Activated B cell treated with CpG ODN at 0.5 μM for 24 hours (primary cell): ENCODE measurements around the gene APLN. TPM values are rescaled to one million over a fixed set of nuclear protein-coding genes. Genes with fewer than 3 reads are reported as not detected.

ENCODE experiments used
- ATAC-seq: fragments of 200-7000 bp; cut with Tn5 transposase; one replicate; pipeline ENCODE4 v1.10.0; 2021; ENCODE audit warnings: low read depth, mild to moderate bottlenecking, moderate library complexity
- CTCF ChIA-PET: fragments of 350-600 bp; sonication (Branson Sonifier 250); formaldehyde crosslinking; loops from one replicate; lab custom pipeline; 2021; ENCODE audit warnings: antibody characterized with exemption; lab: Charles Lee
- POLR2A ChIA-PET: fragments of 350-600 bp; sonication (Branson Sonifier 250); formaldehyde crosslinking; loops from one replicate; lab custom pipeline; 2021; ENCODE audit warnings: antibody characterized with exemption; lab: Charles Lee
- DNase-seq: peaks from one replicate; pipeline ENCODE4 v3.0.0; 2022
- H3K27ac Mint-ChIP-seq: one replicate; pipeline ENCODE4 v1.8.0; 2020; ENCODE audit warnings: mixed read lengths
- H3K27me3 Mint-ChIP-seq: one replicate; pipeline ENCODE4 v1.8.0; 2021; ENCODE audit warnings: mixed read lengths
- H3K36me3 Mint-ChIP-seq: one replicate; pipeline ENCODE4 v1.8.0; 2021; ENCODE audit warnings: low read depth, mixed read lengths
- H3K4me1 Mint-ChIP-seq: one replicate; pipeline ENCODE4 v1.8.0; 2021; ENCODE audit warnings: mixed read lengths
- H3K4me3 Mint-ChIP-seq: one replicate; pipeline ENCODE4 v1.8.0; 2020; ENCODE audit warnings: mild to moderate bottlenecking, mixed read lengths
- H3K9me3 Mint-ChIP-seq: one replicate; pipeline ENCODE4 v1.8.0; 2020; ENCODE audit warnings: mixed read lengths
- intact Hi-C: fragments of 100-400 bp; cut with micrococcal nuclease; formaldehyde crosslinking; loops from one replicate; pipeline ENCODE4 v1.15.1; 2024
- total RNA-seq: library from RNA; stranded (reverse); gene quantifications from 2 replicates; pipeline ENCODE4 v1.2.3, GENCODE V29; 2022
- TF ChIP-seq, protein P1 (sequence below): fragments of 200-600 bp; IDR thresholded peaks from one replicate; pipeline ENCODE4 v1.8.0; 2022; ENCODE audit warnings: antibody characterized with exemption, mild to moderate bottlenecking

APLN gene
- total RNA-seq, 1 donor from 2014 or later: not detected

DNA sequence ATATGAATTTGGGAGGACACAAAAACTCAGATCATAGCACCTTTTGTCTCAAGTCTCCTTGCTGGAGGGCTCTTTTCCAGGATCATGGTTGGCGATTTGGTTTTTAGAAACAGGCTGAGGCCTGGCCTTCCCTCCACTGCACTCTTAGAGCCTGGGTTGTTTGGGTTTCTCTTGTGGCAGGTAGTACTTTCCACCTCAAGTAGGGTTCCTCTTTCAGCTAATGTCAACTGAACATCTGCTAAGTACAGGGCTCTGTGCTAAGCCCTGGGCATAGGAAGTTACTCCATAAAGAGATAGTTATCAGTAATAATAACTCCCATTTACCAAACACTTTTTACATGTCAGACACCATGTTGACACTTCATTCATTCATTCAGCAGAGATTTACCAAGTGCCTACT lies 28.2 kb upstream of the APLN start:
- intact Hi-C loops: no loop called here
- H3K4me3 Mint-ChIP-seq: no peak overlapping the region
- CTCF ChIA-PET: no interaction called here
- TF ChIP-seq, protein P1, sequence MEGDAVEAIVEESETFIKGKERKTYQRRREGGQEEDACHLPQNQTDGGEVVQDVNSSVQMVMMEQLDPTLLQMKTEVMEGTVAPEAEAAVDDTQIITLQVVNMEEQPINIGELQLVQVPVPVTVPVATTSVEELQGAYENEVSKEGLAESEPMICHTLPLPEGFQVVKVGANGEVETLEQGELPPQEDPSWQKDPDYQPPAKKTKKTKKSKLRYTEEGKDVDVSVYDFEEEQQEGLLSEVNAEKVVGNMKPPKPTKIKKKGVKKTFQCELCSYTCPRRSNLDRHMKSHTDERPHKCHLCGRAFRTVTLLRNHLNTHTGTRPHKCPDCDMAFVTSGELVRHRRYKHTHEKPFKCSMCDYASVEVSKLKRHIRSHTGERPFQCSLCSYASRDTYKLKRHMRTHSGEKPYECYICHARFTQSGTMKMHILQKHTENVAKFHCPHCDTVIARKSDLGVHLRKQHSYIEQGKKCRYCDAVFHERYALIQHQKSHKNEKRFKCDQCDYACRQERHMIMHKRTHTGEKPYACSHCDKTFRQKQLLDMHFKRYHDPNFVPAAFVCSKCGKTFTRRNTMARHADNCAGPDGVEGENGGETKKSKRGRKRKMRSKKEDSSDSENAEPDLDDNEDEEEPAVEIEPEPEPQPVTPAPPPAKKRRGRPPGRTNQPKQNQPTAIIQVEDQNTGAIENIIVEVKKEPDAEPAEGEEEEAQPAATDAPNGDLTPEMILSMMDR: no peak
- POLR2A ChIA-PET: no interaction called here
- ATAC-seq (no peak), DNase-seq (no peak)
- H3K9me3 Mint-ChIP-seq: no peaks in the 10 kb centered on the region
- H3K27ac Mint-ChIP-seq: no peak overlapping the region
- no peaks in the 10 kb centered on the region for H3K27me3 Mint-ChIP-seq
- no peaks in the 10 kb centered on the region for H3K36me3 Mint-ChIP-seq
- H3K4me1 Mint-ChIP-seq: peaks cover 7% of the 10 kb centered on the region

DNA sequence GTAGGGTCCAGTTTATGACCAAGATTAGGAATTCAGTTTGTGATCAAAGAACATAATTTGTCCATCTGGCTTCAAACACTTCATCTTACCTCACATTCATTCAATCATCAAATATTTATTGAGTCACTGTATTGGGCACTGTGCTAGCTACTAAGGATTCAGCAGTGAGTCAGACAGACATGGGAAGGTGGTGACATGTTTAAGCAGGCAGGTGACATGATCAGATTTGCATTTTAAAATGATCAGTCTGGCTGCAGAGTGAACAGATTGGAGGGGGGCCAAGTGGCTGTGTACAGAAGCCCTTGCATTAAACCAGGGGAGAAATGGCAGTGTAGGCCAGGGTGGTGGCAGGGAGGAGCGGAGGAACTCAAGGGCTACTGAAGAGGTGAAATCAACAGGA lies 25.1 kb upstream of the APLN start:
- CTCF ChIA-PET: interaction anchor here (1.1 kb wide), 1 partner anchor 101 kb away, joined by 4 read pairs; no protein-coding TSS in a partner anchor
- no peak for DNase-seq
- intact Hi-C loops: loop anchor here (2.0 to 5.0 kb wide), 2 partner anchors 107 to 227 kb away; partner anchors contain the start of gene UTP14A
- TF ChIP-seq, protein P1: no peak
- Mint-ChIP-seq H3K4me3 (no peak overlapping the region), H3K27ac (no peak overlapping the region), H3K9me3 (no peaks in the 10 kb centered on the region), H3K27me3 (no peaks in the 10 kb centered on the region), H3K36me3 (no peaks in the 10 kb centered on the region), H3K4me1 (peaks cover 14% of the 10 kb centered on the region)
- POLR2A ChIA-PET: interaction anchor here (0.6 to 0.7 kb wide), 2 partner anchors 101 to 281 kb away, joined by 3 to 7 read pairs; no protein-coding TSS in a partner anchor
- ATAC-seq: no peak

DNA sequence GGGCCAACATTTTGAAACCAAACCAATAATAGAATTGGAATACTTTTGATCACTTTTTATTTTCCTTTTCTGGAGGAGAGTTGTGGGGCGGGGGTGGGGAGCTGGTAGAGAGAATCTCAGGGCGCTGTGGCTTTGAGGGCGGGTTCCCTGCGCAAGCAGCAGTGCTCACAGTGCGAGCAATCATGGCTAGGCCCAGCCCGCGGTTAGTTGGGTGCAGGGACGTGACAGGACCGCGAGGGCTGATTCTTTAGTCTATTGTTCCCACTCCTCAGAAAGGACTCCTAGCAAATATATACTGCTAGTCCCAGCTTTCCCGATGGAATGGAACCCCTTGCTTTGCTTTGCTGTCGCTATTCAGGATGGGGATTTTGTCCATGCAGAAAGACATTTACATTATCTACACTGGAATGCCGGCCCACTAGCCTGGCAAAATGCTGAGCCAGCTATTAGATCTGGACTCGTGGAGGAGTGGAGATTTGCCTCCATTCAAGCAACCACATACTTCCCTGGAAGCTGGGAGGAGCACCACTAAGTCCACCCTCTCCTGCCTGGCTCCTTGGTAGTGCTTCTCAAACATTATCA lies 23.9 kb upstream of the APLN start:
- Mint-ChIP-seq H3K27ac (peak overlapping the region; percentile 65), H3K9me3 (no peaks in the 10 kb centered on the region), H3K4me3 (peak overlapping the region; percentile 78), H3K27me3 (no peaks in the 10 kb centered on the region), H3K36me3 (no peaks in the 10 kb centered on the region), H3K4me1 (peaks cover 14% of the 10 kb centered on the region)
- CTCF ChIA-PET: interaction anchor here (0.9 to 2.3 kb wide), 4 partner anchors 103 to 145 kb away, joined by 3 to 8 read pairs (median 4); no protein-coding TSS in a partner anchor
- no peak for DNase-seq
- peak; percentile 28 for ATAC-seq
- POLR2A ChIA-PET: interaction anchor here (0.9 to 1.9 kb wide), 9 partner anchors 75 to 227 kb away, joined by 3 to 11 read pairs (median 5); partner anchors contain the start of genes SASH3 and UTP14A
- intact Hi-C loops: loop anchor here (1.0 to 5.0 kb wide), 4 partner anchors 76 to 229 kb away; partner anchors contain the start of gene UTP14A
- TF ChIP-seq, protein P1: no peak

DNA sequence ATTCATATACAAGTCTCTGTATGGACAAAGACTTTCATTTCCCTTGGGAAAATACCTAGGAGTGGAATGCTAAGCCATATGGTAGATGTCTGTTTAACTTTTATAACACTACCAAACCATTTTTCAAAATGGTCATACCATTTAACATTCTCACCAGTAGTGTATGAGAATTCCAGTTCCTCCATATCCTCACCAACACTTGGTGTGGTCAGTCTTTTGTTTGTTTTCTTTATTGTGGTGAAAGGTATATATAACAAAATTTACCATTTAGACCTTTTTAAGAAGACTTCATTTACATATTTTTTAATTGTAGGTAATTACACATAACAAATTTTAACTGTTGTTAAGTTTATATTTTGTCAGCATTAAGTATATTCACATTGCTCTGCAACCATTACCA lies 12.7 kb upstream of the APLN start:
- Mint-ChIP-seq H3K4me3 (no peak overlapping the region), H3K4me1 (no peaks in the 10 kb centered on the region), H3K27me3 (peaks cover 2% of the 10 kb centered on the region), H3K27ac (no peak overlapping the region), H3K9me3 (peaks cover 4% of the 10 kb centered on the region), H3K36me3 (no peaks in the 10 kb centered on the region)
- no peak for DNase-seq
- TF ChIP-seq, protein P1: no peak
- ChIA-PET CTCF (no interaction called here), POLR2A (no interaction called here)
- intact Hi-C loops: no loop called here
- ATAC-seq: no peak

DNA sequence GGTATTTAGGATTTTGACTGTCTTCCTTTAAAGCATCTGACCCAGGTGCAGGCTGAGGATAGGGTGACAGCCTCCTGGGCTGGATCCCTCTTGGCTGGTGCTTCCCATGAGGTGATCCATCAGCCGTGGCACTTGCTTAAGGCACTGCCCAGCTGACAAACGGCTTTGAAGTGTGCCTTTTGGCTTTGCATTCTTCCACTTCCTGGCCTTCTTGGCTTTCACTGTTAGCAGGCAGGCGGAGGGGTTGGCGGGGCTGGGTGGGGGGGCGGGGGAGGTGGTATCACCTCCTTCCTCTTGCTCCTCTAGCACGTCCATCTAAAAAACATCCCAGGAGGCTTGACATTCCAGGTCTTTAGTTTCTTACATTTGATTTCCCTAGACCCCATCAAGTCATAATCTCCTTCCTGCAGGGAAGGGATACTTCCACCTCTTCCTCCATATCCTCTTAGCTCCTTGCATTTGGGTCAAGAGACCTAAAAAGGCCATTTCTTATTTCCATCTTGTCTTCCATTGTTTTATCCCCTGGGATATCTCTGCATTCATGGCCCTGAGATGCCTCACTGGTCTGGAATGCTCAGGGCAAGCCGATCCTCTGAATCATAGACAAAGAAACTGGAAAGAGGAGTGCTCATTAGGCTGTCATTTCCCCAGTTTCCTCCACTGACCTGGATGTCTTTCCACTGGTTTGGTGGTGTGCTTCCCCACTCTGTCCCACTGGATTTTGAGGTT lies 11.3 kb upstream of the APLN start:
- intact Hi-C loops: no loop called here
- ATAC-seq: no peak
- TF ChIP-seq, protein P1: no peak
- POLR2A ChIA-PET: interaction anchor here (0.6 kb wide), 1 partner anchor 360 kb away, joined by 8 read pairs; no protein-coding TSS in a partner anchor
- no peaks in the 10 kb centered on the region for H3K4me1 Mint-ChIP-seq
- H3K27me3 Mint-ChIP-seq: peaks cover 2% of the 10 kb centered on the region
- H3K27ac Mint-ChIP-seq: no peak overlapping the region
- no peak overlapping the region for H3K4me3 Mint-ChIP-seq
- peaks cover 4% of the 10 kb centered on the region for H3K9me3 Mint-ChIP-seq
- DNase-seq: no peak
- no peaks in the 10 kb centered on the region for H3K36me3 Mint-ChIP-seq
- CTCF ChIA-PET: no interaction called here
